Neuronal stem cell (in vitro differentiated cells): Measurements from ENCODE around the gene CCSER2.

Source experiments
- DNase-seq: peaks from one replicate; pipeline ENCODE4 v3.0.0-alpha.2; 2013; ENCODE audit warnings: low spot score
- H2AFZ ChIP-seq: one replicate; pipeline ENCODE4 v1.6.1; 2013; ENCODE audit warnings: mild to moderate bottlenecking, low read length, inconsistent platforms
- H2AK5ac ChIP-seq: 2 replicates; pipeline ENCODE4 v1.6.1; 2013; ENCODE audit warnings: low read depth, mild to moderate bottlenecking, inconsistent platforms, low read length, moderate library complexity, mixed read lengths
- H2BK120ac ChIP-seq: 2 replicates; pipeline ENCODE4 v1.6.1; 2013; ENCODE audit warnings: low read depth, mild to moderate bottlenecking, inconsistent platforms, low read length, moderate library complexity, mixed read lengths
- H2BK12ac ChIP-seq: one replicate; pipeline ENCODE4 v1.6.1; 2013; ENCODE audit warnings: low read length, inconsistent platforms
- H2BK15ac ChIP-seq: 2 replicates; pipeline ENCODE4 v1.6.1; 2013; ENCODE audit warnings: mild to moderate bottlenecking, low read length, inconsistent platforms, mixed read lengths
- H2BK5ac ChIP-seq: one replicate; pipeline ENCODE4 v1.6.1; 2013; ENCODE audit warnings: inconsistent platforms, mild to moderate bottlenecking, low read length, moderate library complexity
- H3K14ac ChIP-seq: one replicate; pipeline ENCODE4 v1.6.1; 2013; ENCODE audit warnings: low read length, inconsistent platforms
- H3K18ac ChIP-seq: 2 replicates; pipeline ENCODE4 v1.6.1; 2013; ENCODE audit warnings: low read length, inconsistent platforms
- H3K23ac ChIP-seq: 2 replicates; pipeline ENCODE4 v1.6.1; 2013; ENCODE audit warnings: low read depth, mild to moderate bottlenecking, mixed read lengths, low read length, inconsistent platforms; ENCODE audit not compliant: poor library complexity
- H3K27ac ChIP-seq: replicated peaks from 3 replicates; pipeline ENCODE4 v1.5.1; 2013; ENCODE audit warnings: low read length, inconsistent platforms
- H3K27me3 ChIP-seq, 3 experiments: 2 replicates each; pipeline ENCODE4 v1.6.1; 2013; ENCODE audit warnings: low read length in 3 of 3, mild to moderate bottlenecking in 2 of 3, inconsistent platforms in 1 of 3, low read depth in 1 of 3, mixed read lengths in 1 of 3, moderate library complexity in 1 of 3; ENCODE audit not compliant: control insufficient read depth in 3 of 3, insufficient read depth in 3 of 3
- H3K36me3 ChIP-seq, 2 donors: replicated peaks in 1 of 2; 2 replicates each; pipeline ENCODE4 v1.6.1; 2013; ENCODE audit warnings: low read length in 2 of 2; ENCODE audit not compliant: control insufficient read depth in 2 of 2, insufficient read depth in 2 of 2
- H3K4ac ChIP-seq: 2 replicates; pipeline ENCODE4 v1.6.1; 2013; ENCODE audit warnings: inconsistent platforms, mild to moderate bottlenecking, low read length, moderate library complexity
- H3K4me1 ChIP-seq, 2 donors: 1 replicate in 1 of 2; 2 replicates in 1 of 2; pipeline ENCODE4 v1.6.1; 2013; ENCODE audit warnings: low read length in 2 of 2, low read depth in 1 of 2; ENCODE audit not compliant: control insufficient read depth in 2 of 2, insufficient read depth in 1 of 2
- H3K4me2 ChIP-seq: one replicate; pipeline ENCODE4 v1.6.1; 2013; ENCODE audit warnings: mild to moderate bottlenecking, low read length, inconsistent platforms; ENCODE audit not compliant: insufficient read depth, poor library complexity, severe bottlenecking
- H3K4me3 ChIP-seq, 2 donors: 2 replicates each; pipeline ENCODE4 v1.5.1; 2013; ENCODE audit warnings: low read length in 2 of 2, mild to moderate bottlenecking in 2 of 2, inconsistent platforms in 1 of 2, moderate library complexity in 1 of 2
- H3K79me1 ChIP-seq: one replicate; pipeline ENCODE4 v1.6.1; 2013; ENCODE audit warnings: low read depth, mild to moderate bottlenecking, inconsistent platforms, low read length, moderate library complexity
- H3K9ac ChIP-seq: one replicate; pipeline ENCODE4 v1.6.1; 2013; ENCODE audit warnings: mild to moderate bottlenecking, low read depth, low read length, inconsistent platforms; ENCODE audit not compliant: poor library complexity
- H3K9me3 ChIP-seq, 2 donors: replicated peaks in 1 of 2; 2 replicates each; pipeline versions ENCODE3 to v1.6.1; 2013; ENCODE audit warnings: low read length in 2 of 2, mild to moderate bottlenecking in 2 of 2, inconsistent platforms in 1 of 2, low read depth in 1 of 2, mixed read lengths in 1 of 2, moderate library complexity in 1 of 2; ENCODE audit not compliant: control insufficient read depth in 2 of 2, insufficient read depth in 1 of 2
- H4K8ac ChIP-seq: one replicate; pipeline ENCODE4 v1.6.1; 2013; ENCODE audit warnings: low read depth, mild to moderate bottlenecking, inconsistent platforms, low read length, moderate library complexity
- H4K91ac ChIP-seq: one replicate; pipeline ENCODE4 v1.6.1; 2013; ENCODE audit warnings: low read length, low read depth, mild to moderate bottlenecking, inconsistent platforms; ENCODE audit not compliant: poor library complexity
- WGBS, 2 donors: extraction: QIAGEN DNeasy Blood & Tissue Kit; methylation state at CpG; one replicate each; pipeline ENCODE4 v1.1.7; 2013; ENCODE audit warnings: missing lambda C conversion rate in 2 of 2, mixed read lengths in 1 of 2; ENCODE audit not compliant: insufficient read length in 2 of 2, insufficient replicate concordance in 1 of 2; ENCODE audit errors: extremely low coverage in 2 of 2; 5-methylcytosine and 5-hydroxymethylcytosine counted together

CCSER2 gene

DNA sequence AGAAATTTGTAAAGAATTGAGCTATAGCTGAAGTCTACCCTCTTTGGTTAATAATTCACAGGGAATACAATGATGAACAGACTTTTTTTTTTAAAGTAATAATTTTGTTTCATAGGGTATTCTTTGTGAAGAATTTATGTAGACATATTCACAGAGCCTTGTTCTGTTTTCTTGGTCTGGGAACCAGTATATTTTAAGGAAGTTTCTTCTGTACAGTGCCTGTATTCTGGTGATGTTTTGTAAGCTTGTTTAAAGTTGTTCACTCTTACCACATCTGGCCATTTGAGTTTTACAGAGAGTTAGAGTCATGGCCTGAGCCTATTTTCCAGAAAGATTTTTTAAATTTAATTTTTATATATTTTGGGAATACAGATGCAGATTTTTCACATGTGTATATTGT, 70.3 kb downstream of the CCSER2 start:
- Histone ChIP-seq H3K79me1 (peaks cover 3% of the 10 kb centered on the region), H3K4me3 (no peak overlapping the region), H3K36me3 (peaks cover 3 to 4% of the 10 kb centered on the region in 2 donors), H2AFZ (no peak overlapping the region), H4K91ac (no peak overlapping the region), H2AK5ac (no peak overlapping the region), H3K23ac (no peak overlapping the region), H3K14ac (no peak overlapping the region), H2BK12ac (no peak overlapping the region), H3K27ac (no peak overlapping the region), H3K27me3 (no peaks in the 10 kb centered on the region), H4K8ac (no peak overlapping the region), H3K18ac (no peak overlapping the region), H3K4me1 (no peaks in the 10 kb centered on the region), H3K9ac (no peak overlapping the region), H3K4ac (no peak overlapping the region), H2BK5ac (no peak overlapping the region), H3K4me2 (no peak overlapping the region), H3K9me3 (peaks cover 4 to 19% of the 10 kb centered on the region in 2 donors), H2BK120ac (no peak overlapping the region), H2BK15ac (no peak overlapping the region)
- no peak for DNase-seq

DNA sequence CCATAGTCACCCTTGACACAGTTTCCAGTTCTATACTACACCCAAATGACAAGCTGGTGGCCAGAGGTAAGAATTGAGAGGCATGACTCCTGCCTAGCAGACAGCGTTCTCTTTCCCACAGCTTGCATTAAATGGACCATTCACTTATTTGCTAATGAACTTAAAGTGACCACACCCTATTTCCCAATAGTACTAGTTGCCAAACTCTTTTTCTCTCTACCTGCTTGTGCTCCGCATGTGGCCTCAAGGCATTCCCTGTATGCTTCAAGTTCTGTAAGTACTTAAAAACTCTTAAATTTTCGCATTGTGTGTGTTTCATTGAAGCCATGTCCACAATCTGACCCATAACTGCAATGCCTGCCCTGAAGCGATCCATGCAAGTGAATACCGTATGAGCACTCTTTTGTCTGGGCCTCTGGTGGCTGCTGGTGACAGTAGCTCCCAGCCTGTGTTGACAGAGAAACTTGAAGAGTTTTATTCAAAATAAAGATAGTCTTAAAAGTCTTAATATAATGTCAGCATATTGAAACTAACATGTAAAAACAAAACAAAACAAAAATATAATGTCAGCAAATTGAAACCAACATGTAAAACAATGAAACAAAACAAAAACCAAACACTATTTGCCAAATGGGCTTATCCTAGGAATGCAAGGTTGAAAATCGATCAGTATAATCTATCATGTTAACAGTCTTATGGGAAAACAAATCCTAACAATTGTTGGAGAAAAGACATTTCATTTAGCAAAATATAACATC, 73.6 kb downstream of the CCSER2 start:
- no CpG with 5 or more reads among the region's 6 CpGs for WGBS, 2 donors
- Histone ChIP-seq H2AFZ (no peak overlapping the region), H4K91ac (no peak overlapping the region), H3K14ac (no peak overlapping the region), H3K4me1 (no peaks in the 10 kb centered on the region), H2BK120ac (no peak overlapping the region), H3K4ac (no peak overlapping the region), H2BK5ac (no peak overlapping the region), H4K8ac (no peak overlapping the region), H3K9ac (no peak overlapping the region), H3K18ac (no peak overlapping the region), H3K4me2 (no peak overlapping the region), H3K36me3 (peaks cover 2 to 4% of the 10 kb centered on the region in 2 donors), H2BK12ac (no peak overlapping the region), H3K23ac (no peak overlapping the region), H3K27me3 (no peaks in the 10 kb centered on the region), H3K79me1 (peaks cover 3% of the 10 kb centered on the region), H2AK5ac (no peak overlapping the region), H2BK15ac (no peak overlapping the region), H3K4me3 (no peak overlapping the region), H3K9me3 (peaks cover 0 to 14% of the 10 kb centered on the region in 2 donors), H3K27ac (no peak overlapping the region)
- DNase-seq, result no peak

DNA sequence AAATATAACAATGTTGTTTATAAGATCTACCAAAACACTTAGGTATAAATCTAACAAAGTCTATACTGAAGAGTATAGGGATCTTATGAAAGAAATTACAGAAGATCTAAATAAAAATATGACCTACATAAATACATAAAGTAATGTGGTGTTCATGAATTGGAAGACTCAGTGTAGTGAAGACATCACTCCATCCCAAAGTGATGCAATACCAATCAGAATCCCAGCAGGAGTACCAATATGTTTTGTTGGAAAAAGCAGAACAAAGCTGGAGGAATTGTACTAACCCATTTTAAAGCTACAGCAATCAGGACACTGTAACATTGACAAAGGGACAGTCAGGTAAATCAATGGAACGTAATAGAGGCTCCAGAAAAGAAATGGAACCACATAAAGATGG, 76.4 kb downstream of the CCSER2 start:
- Histone ChIP-seq H3K4me2 (no peak overlapping the region), H3K9me3 (peaks cover 2 to 18% of the 10 kb centered on the region in 2 donors), H2BK12ac (no peak overlapping the region), H3K4me3 (no peak overlapping the region), H3K23ac (no peak overlapping the region), H3K9ac (no peak overlapping the region), H3K79me1 (peaks cover 3% of the 10 kb centered on the region), H2BK5ac (no peak overlapping the region), H3K27ac (no peak overlapping the region), H3K14ac (no peak overlapping the region), H3K4me1 (no peaks in the 10 kb centered on the region), H4K91ac (no peak overlapping the region), H2BK15ac (no peak overlapping the region), H3K4ac (no peak overlapping the region), H4K8ac (no peak overlapping the region), H3K18ac (no peak overlapping the region), H2AK5ac (no peak overlapping the region), H3K36me3 (peaks cover 2 to 4% of the 10 kb centered on the region in 2 donors), H2AFZ (no peak overlapping the region), H3K27me3 (no peaks in the 10 kb centered on the region), H2BK120ac (no peak overlapping the region)
- no peak for DNase-seq
- WGBS, 2 donors, result no CpG with 5 or more reads among the region's 1 CpG

DNA sequence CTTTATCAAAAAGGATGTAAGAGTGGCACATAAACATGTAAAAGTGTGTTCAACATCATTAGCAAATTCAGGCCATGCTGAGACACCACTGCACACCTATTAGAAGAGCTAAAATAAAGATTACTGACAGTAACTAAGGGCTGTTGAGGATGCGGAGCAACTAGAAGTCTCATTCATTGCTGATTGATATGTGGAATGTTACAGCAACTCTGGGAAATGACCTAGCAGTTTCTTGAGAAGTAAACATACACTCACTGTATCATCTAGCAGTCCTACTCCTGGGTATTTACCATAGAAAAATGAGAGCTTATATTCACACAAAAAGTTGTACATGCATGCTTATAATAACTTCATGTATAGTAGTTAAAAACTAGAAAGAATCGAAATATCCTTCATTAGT, 77.3 kb downstream of the CCSER2 start:
- Histone ChIP-seq H3K9me3 (peaks cover 3 to 14% of the 10 kb centered on the region in 2 donors), H3K18ac (no peak overlapping the region), H2BK15ac (no peak overlapping the region), H3K36me3 (peaks cover 2 to 4% of the 10 kb centered on the region in 2 donors), H2BK120ac (no peak overlapping the region), H4K91ac (no peak overlapping the region), H3K14ac (no peak overlapping the region), H3K23ac (no peak overlapping the region), H3K4me1 (no peaks in the 10 kb centered on the region), H3K27me3 (no peaks in the 10 kb centered on the region), H2AK5ac (no peak overlapping the region), H4K8ac (no peak overlapping the region), H3K9ac (no peak overlapping the region), H3K4me3 (no peak overlapping the region), H2AFZ (no peak overlapping the region), H3K4me2 (no peak overlapping the region), H2BK5ac (no peak overlapping the region), H3K27ac (no peak overlapping the region), H3K4ac (no peak overlapping the region), H3K79me1 (peaks cover 3% of the 10 kb centered on the region), H2BK12ac (no peak overlapping the region)
- DNase-seq, result no peak
- WGBS, 2 donors, result no CpG with 5 or more reads among the region's 2 CpGs
